ENCODE results near the gene GTF2F2. TPM values are rescaled to one million over a fixed set of nuclear protein-coding genes. Genes with fewer than 3 reads are reported as not detected.

Gene GTF2F2
- total and polyA plus RNA-seq, 2 donors (not counting 3 experiments of a cell fraction or from before 2014, with no cell fraction given), result 7.5 to 23.6 TPM

DNA sequence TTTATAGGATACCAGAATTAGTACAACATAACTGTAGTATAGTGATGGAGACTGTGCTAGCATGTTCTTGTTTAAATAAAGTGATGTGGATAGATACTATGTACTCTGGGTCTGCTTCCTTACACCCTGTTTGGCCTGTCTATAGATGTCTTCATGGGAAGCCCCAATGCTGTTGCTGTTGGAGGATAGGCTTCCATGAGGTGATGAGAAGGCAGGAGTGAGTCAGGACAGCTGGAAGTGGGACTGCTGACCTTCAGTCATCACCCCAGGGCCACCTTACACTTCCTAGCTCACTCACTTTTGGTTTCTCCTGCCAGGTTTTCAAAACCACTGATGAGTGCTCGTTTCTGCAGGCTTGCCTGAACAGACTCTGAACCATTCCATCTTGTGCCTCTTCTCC is 76.3 kb downstream of the GTF2F2 start:
- Histone ChIP-seq H4K20me1 (replicated peaks; ENCODE audit: control insufficient read depth, extremely low read depth, insufficient read depth, low read length) (no peaks in the 10 kb centered on the region), H3K79me2 (ENCODE audit: control insufficient read depth, insufficient read depth, low read length) (no peaks in the 10 kb centered on the region), H3K9ac (replicated peaks; ENCODE audit: extremely low read depth, insufficient read depth, low read length) (no peak overlapping the region), H3K4me2 (ENCODE audit: insufficient read depth, low read length) (no peak overlapping the region), H3K36me3 (ENCODE audit: control insufficient read depth in 2 of 2, extremely low read depth in 1 of 2, insufficient read depth in 2 of 2, low read length in 2 of 2) (no peaks in the 10 kb centered on the region), H3K4me3 (replicated peaks in 1 of 3; ENCODE audit: insufficient read depth in 1 of 3, low read depth in 1 of 3, low read length in 3 of 3) (no peak overlapping the region), H3K27ac (ENCODE audit: insufficient read depth, low read depth, low read length) (no peak overlapping the region), H3K9me1 (replicated peaks; ENCODE audit: control insufficient read depth, extremely low read depth, insufficient read depth, low read length) (no peaks in the 10 kb centered on the region), H2AFZ (ENCODE audit: low read depth, low read length) (no peak overlapping the region), H3K4me1 (ENCODE audit: control insufficient read depth, extremely low read depth, insufficient read depth, low read length) (peaks cover 13% of the 10 kb centered on the region), H3K9me3 (replicated peaks; ENCODE audit: control insufficient read depth, insufficient read depth, low read length) (no peaks in the 10 kb centered on the region), H3K27me3 (ENCODE audit: control insufficient read depth in 2 of 2, insufficient read depth in 2 of 2, low read length in 2 of 2) (no peaks in the 10 kb centered on the region)
- intact Hi-C loops (cut with micrococcal nuclease), result no loop called here
- dilution Hi-C loops (cut with MboI; ENCODE audit: extremely low pct_ligation_motif_present, low sequenced_read_pairs), result no loop called here
- no TSS peak for BruUV-seq (replicated peaks)
- FAIRE-seq (no peak), DNase-seq (ENCODE audit: low read depth, low spot score) (no peak)
- TF ChIP-seq, protein P1, sequence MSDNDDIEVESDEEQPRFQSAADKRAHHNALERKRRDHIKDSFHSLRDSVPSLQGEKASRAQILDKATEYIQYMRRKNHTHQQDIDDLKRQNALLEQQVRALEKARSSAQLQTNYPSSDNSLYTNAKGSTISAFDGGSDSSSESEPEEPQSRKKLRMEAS (IDR thresholded peaks at IDR 0.05; ENCODE audit: insufficient read depth, insufficient read length), result no peak
- TF ChIP-seq EZH2 (IDR thresholded peaks at IDR 0.05; ENCODE audit: borderline replicate concordance, low read depth, low read length, severe bottlenecking), result no peak
- no peak for TF ChIP-seq FOS (IDR thresholded peaks at IDR 0.05; ENCODE audit: borderline replicate concordance, insufficient read depth, low read length)
- TF ChIP-seq MYC (IDR thresholded peaks at IDR 0.05; ENCODE audit: low read depth, low read length), result no peak
- no peak for TF ChIP-seq POLR2AphosphoS5 (IDR thresholded peaks at IDR 0.05; ENCODE audit: insufficient read depth, low read depth, low read length)
- TF ChIP-seq, protein P2, sequence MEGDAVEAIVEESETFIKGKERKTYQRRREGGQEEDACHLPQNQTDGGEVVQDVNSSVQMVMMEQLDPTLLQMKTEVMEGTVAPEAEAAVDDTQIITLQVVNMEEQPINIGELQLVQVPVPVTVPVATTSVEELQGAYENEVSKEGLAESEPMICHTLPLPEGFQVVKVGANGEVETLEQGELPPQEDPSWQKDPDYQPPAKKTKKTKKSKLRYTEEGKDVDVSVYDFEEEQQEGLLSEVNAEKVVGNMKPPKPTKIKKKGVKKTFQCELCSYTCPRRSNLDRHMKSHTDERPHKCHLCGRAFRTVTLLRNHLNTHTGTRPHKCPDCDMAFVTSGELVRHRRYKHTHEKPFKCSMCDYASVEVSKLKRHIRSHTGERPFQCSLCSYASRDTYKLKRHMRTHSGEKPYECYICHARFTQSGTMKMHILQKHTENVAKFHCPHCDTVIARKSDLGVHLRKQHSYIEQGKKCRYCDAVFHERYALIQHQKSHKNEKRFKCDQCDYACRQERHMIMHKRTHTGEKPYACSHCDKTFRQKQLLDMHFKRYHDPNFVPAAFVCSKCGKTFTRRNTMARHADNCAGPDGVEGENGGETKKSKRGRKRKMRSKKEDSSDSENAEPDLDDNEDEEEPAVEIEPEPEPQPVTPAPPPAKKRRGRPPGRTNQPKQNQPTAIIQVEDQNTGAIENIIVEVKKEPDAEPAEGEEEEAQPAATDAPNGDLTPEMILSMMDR (IDR thresholded peaks at IDR 0.05; ENCODE audit: extremely low read depth in 1 of 2, insufficient read depth in 1 of 2, low read depth in 1 of 2, low read length in 2 of 2), result no peak
- no peak for TF ChIP-seq POLR2A (IDR thresholded peaks at IDR 0.05; ENCODE audit: low read depth, low read length)
- TF ChIP-seq GATA2 (IDR thresholded peaks at IDR 0.05; ENCODE audit: insufficient read depth, insufficient read length, low read depth, low read length), result no peak
- TF ChIP-seq JUN (IDR thresholded peaks at IDR 0.05; ENCODE audit: borderline replicate concordance, insufficient read depth, insufficient read length, low read depth), result no peak
- CTCF ChIA-PET, result interaction anchor here (1.2 kb wide), 1 partner anchor 23 kb away, joined by 3 read pairs; no protein-coding TSS in a partner anchor
- POLR2A ChIA-PET, result no interaction called here
